GM19395 (cell line): ENCODE results near the gene PRPF39.
"Not testable (repeated sequence)": the region's sequence is repeated elsewhere in the genome, so short reads cannot be mapped to it uniquely, and the experiment has no call there.

Experiments
- ATAC-seq: cut with Tn5 transposase; IDR thresholded peaks from one replicate; pipeline ENCODE4 v1.9.1; 2021; ENCODE audit warnings: mild to moderate bottlenecking, moderate library complexity; ENCODE audit not compliant: unreplicated experiment

PRPF39 gene

DNA sequence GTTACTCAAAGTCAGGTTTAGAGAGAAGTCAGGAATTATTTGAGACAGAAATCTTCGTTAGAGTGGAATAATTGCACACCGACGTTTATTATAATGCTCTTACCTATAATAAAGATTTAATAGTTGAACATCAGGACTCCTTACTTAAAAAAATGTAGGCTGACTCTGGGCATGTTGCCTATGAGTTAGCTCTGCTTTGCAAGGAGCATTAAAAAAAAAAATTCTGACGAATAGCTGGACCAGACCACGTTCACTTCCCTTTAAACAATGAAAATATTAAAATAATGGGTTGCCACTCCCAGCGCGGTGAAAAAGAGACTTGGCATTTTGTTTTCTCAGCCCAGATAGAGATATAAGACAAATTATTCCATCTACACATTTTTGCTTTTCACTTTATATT lies 51.2 kb downstream of the PRPF39 start:
- no peak for ATAC-seq

DNA sequence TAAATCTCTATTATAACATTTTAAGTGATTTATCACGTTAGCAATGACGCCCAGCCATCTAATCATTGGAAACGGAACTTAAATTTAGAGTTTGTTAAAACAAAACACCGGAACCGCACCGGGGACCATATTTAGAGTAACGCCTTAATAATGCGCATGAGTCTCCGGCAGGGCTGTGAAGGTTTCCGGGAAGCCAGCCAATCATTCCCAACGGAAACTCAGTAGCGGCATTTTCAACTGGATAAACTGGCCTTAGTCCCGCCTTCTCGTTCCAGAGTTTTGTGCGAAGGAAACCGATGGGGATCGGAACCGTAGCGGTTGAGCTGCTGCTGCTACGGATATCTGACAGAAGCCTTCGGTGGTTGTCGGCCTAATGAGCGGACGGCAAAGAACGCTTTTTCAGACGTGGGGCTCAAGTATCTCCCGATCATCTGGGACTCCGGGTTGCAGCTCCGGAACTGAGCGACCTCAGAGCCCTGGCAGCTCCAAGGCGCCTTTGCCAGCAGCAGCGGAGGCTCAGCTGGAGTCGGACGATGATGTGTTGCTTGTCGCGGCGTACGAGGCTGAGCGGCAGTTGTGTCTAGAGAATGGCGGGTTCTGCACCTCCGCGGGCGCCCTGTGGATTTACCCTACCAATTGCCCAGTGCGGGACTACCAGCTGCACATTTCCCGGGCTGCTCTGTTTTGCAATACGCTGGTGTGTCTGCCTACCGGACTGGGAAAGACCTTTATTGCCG lies 51.9 kb downstream of the PRPF39 start, which contains the start of gene FANCM:
Gene FANCM (plus strand): TSS at position 272 of the 737 bp plus-strand sequence. CDS start 102 bp downstream, at position 374.
- peak; percentile 51 for ATAC-seq

DNA sequence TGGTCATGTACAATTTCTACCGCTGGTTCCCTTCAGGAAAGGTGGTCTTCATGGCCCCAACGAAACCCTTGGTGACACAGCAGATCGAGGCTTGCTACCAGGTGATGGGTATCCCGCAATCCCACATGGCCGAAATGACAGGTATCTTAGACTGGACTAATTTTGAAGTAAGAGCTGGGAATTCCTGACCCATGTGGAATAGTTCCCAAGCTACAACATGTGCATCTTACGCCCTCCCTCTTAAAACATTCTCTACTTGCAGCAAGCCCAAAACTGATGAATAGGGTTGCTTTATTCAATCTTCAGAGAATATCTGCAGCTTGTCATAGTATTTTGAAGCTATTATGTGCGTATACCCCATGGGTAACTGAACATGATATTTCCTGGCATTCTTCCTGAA lies 52.5 kb downstream of the PRPF39 start:
- ATAC-seq, result no peak

DNA sequence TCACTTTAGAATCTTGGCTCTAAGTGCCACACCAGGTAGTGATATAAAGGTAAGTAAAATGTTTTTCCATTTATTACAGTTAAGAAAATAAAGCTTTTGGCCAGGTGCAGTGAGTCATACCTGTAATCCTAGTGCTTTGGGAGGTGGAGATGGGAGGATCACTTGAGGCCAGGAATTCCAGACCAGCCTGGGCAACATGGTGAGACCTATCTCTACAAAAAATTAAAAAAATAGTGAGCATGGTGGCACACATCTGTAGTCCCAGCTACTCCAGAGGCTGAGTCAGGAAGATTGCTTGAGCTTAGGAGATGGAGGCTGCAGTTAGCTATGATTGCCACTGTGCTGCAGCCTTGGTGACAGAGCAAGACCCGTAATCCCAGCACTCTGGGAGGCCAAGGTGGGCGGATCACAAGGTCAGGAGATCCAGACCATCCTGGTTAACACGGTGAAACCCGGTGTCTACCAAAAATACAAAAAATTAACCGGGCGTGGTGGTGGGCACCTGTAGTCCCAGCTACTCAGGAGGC lies 56.8 kb downstream of the PRPF39 start:
- ATAC-seq, result no peak

DNA sequence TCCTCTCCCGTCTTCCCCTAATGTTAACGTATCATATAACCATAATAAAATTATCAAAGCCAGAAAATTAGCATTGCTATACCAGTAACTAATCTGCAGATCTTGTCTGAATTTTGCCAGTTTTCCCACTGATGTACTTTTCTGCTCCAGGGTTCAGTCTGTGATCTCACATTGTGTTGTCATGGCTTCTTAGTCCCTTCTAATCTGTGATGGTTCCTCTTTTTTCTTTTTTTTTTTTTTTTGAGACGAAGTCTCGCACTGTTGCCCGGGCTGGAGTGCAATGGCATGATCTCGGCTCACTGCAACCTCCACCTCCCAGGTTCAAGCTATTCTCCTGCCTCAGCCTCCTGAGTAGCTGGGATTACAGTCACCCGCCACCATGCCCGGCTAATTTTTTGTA lies 58.2 kb downstream of the PRPF39 start:
- not testable (repeated sequence) for ATAC-seq

DNA sequence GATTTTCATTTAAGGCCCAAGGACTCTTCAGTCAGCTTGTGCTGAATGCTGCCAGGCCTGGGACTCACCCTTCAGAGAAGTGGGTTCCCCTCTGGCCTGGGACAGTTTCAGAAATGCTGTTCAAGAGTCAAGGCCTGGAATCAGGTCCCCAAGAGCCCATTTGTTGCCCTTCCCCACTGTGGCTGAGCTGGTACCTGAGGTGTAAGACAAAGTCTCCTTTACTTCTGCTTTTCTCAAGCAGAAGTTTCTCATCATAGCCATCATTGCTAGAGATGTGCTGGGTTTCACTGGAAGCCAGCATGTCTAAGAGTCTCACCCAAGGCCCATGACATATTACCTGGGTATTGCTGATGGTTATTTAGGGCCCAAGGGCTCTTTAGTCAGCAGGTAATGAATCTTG lies 60.7 kb downstream of the PRPF39 start:
- peak; percentile 60 for ATAC-seq

DNA sequence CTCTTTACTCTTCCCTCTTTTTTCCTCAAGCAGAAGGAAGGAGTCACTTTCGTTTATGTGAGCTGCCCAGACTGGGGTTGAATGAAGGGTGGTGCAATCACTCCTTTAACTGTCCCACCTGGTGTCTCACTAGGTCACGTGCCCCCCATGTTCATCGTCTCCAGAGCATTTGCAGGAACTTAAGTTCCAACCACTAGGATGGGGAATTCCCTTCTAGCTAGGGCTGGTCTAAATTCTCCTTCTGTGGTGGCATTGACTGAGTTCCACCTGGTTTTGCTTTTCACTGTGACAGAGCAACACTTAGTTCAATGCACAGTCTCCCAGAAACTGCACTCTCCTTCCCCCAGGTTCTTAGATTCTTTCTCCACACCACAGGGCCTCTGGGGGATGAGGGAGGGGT lies 61.3 kb downstream of the PRPF39 start:
- ATAC-seq, result peak; percentile 70

DNA sequence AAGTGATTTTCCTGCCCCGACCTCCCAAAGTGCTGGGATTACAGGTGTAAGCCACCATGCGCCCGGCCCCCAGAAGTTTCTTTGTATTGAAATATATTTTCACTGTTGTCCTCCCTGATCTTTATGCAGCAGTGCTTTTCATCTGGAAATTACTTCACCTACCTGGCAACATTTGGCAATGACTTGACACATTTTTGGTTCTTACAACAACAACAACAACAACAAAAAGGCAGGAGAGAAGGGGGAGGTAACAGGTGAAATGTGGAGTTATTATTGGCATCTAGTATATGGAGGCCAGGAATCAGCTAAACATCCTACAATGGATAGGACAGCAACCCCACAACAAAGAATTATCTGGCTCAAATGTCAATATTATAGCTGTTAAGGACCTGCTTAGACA lies 65.7 kb downstream of the PRPF39 start:
- no peak for ATAC-seq

DNA sequence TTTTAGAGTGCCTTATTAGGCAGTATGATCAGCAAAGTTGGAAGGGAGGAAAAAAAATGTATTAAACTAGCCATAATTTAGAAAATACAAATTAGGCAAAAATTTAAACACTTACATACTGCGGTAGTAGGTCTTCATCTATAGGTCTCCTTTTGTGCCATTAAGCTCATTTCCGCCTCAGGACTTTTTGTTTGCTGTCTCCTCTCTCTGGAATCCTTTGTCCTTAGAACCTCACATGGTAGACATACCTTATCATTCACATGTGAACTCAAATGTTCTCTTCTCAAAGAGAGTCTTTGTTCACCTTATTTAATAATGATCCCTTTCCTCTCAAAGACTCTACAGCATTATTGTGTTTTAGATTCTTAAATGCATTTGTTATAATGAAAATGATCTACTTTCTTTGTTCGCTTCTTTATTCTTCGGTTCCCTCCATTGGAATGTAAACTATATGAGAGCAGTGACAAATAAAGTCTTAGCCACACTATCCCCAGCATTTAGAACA lies 66.5 kb downstream of the PRPF39 start:
- ATAC-seq, result no peak

DNA sequence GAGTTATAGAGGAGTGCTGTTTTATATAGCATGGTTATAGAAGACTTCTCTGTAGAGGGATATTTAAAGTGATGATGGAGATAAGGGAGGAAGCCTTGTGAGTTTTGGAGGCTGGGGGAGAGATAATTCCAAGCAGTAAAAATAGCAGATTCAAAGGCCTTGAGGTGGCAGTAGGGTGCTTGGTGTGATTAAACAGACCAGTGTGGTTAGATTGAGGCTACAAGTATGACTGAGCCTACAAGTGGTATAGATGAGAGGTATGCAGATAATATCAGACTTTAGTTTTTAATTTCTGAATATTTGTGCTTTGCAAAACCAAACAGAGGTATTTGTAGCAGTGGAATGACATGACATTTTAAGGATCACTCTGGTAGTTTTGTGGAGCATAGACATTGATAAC lies 72.2 kb downstream of the PRPF39 start:
- ATAC-seq, result no peak
